ENCODE data around the gene SMARCA2. TPM values are rescaled to one million over a fixed set of nuclear protein-coding genes. Genes with fewer than 3 reads are reported as not detected.

Gene SMARCA2
- total RNA-seq, 1 donor from 2014 or later, result 238 TPM

DNA sequence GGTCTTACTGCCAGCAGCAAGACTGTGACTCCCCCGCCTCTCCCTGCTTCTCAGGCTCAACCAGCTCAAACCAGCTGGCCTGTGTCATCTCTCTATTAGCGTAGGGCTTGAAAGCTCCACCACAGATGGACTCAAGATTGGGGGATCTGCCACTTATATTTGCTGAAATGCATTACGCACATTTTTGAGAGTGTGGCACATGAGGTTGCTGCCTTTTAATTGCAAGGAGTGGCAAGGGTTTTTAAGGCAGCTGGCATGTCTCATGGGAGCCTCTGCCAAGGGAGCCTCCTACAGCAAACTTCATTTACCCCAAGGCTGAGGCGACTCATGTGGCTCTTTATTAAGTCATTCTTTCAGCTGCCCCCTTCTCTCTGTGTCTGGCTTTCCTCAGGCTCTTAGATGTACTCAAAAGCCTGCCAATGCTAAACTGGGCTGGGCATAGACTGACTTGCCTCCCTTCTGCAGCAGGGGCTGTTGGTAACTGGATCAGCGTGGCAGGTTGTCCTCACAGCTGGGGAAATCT lies 219.3 kb downstream of the SMARCA2 start:
- Mint-ChIP-seq H3K9me3 (peaks cover 3% of the 10 kb centered on the region), H3K36me3 (ENCODE audit: low read depth) (no peaks in the 10 kb centered on the region), H3K4me3 (no peak overlapping the region), H3K27me3 (peaks cover 2% of the 10 kb centered on the region), H3K27ac (no peak overlapping the region), H3K4me1 (peaks cover 7% of the 10 kb centered on the region)
- TF ChIP-seq, protein P1, sequence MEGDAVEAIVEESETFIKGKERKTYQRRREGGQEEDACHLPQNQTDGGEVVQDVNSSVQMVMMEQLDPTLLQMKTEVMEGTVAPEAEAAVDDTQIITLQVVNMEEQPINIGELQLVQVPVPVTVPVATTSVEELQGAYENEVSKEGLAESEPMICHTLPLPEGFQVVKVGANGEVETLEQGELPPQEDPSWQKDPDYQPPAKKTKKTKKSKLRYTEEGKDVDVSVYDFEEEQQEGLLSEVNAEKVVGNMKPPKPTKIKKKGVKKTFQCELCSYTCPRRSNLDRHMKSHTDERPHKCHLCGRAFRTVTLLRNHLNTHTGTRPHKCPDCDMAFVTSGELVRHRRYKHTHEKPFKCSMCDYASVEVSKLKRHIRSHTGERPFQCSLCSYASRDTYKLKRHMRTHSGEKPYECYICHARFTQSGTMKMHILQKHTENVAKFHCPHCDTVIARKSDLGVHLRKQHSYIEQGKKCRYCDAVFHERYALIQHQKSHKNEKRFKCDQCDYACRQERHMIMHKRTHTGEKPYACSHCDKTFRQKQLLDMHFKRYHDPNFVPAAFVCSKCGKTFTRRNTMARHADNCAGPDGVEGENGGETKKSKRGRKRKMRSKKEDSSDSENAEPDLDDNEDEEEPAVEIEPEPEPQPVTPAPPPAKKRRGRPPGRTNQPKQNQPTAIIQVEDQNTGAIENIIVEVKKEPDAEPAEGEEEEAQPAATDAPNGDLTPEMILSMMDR (IDR thresholded peaks at IDR 0.05), result no peak
- POLR2A ChIA-PET, result no interaction called here
- DNase-seq, result no peak
- CTCF ChIA-PET, result no interaction called here
- intact Hi-C loops (cut with micrococcal nuclease), result no loop called here
- no peak for ATAC-seq (ENCODE audit: low read depth)

- Mint-ChIP-seq H3K36me3 (ENCODE audit: low read depth) (no peaks in the 10 kb centered on the region), H3K27ac (no peak overlapping the region), H3K4me1 (no peaks in the 10 kb centered on the region), H3K9me3 (peaks cover under 1% of the 10 kb centered on the region), H3K27me3 (peaks cover 3% of the 10 kb centered on the region), H3K4me3 (no peak overlapping the region)
- POLR2A ChIA-PET, result no interaction called here
- CTCF ChIA-PET, result no interaction called here
- DNase-seq, result no peak
- TF ChIP-seq, protein P1 (IDR thresholded peaks at IDR 0.05), result no peak
- ATAC-seq (ENCODE audit: low read depth), result no peak
- intact Hi-C loops (cut with micrococcal nuclease), result no loop called here
Observed at GRCh38 chr9:2235623-2236022, 220.5 kb downstream of the SMARCA2 start.

DNA sequence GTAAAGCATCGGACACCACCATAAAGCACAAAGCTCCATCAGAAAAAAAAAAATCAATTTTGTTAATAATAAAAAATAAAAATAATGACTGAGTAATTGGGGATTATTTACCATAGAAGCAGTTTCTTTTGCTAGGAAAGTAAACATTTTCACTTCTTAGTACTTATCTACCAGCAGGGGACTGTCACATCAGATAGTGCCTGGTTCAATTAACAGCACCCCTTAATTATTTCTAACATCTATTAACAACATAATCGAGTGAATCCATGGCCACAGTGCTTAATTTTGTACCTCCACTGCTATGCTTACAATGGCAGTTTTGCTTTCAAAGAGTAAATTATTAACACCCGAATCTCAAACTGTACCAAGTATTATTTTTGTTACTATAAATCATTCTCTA lies 221.7 kb downstream of the SMARCA2 start:
- Mint-ChIP-seq H3K36me3 (ENCODE audit: low read depth) (no peaks in the 10 kb centered on the region), H3K4me3 (no peak overlapping the region), H3K27me3 (peaks cover 8% of the 10 kb centered on the region), H3K9me3 (no peaks in the 10 kb centered on the region), H3K27ac (no peak overlapping the region), H3K4me1 (peaks cover 5% of the 10 kb centered on the region)
- TF ChIP-seq, protein P1 (IDR thresholded peaks at IDR 0.05), result no peak
- intact Hi-C loops (cut with micrococcal nuclease), result no loop called here
- no peak for DNase-seq
- CTCF ChIA-PET, result no interaction called here
- POLR2A ChIA-PET, result no interaction called here
- ATAC-seq (ENCODE audit: low read depth), result no peak

DNA sequence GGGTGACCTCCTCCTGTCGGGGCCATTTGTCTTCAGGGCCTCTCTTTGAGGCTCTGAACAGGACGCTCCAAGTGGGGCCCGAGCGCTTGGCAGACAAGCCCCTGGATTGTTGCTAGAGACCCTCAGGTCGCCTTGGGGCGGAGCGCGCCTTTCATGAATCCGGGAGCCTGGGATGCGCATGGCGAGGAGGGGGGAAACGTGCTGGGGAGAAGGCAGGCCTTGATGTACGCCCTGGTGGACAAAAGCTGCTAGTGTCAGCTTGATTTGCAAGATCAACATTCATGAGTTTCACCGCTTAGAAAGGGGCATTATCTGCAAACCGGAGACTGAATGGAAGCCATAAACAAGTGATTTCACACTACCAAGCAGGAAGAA lies 226.3 kb downstream of the SMARCA2 start:
- Mint-ChIP-seq H3K36me3 (ENCODE audit: low read depth) (no peaks in the 10 kb centered on the region), H3K4me1 (peaks cover 20% of the 10 kb centered on the region), H3K9me3 (peaks cover 5% of the 10 kb centered on the region), H3K27me3 (peaks cover 29% of the 10 kb centered on the region), H3K4me3 (peak overlapping the region; percentile 74), H3K27ac (no peak overlapping the region)
- ATAC-seq (ENCODE audit: low read depth) (peak; percentile 26), DNase-seq (no peak)
- intact Hi-C loops (cut with micrococcal nuclease), result no loop called here
- TF ChIP-seq, protein P1 (IDR thresholded peaks at IDR 0.05), result no peak
- POLR2A ChIA-PET, result no interaction called here
- CTCF ChIA-PET, result no interaction called here

DNA sequence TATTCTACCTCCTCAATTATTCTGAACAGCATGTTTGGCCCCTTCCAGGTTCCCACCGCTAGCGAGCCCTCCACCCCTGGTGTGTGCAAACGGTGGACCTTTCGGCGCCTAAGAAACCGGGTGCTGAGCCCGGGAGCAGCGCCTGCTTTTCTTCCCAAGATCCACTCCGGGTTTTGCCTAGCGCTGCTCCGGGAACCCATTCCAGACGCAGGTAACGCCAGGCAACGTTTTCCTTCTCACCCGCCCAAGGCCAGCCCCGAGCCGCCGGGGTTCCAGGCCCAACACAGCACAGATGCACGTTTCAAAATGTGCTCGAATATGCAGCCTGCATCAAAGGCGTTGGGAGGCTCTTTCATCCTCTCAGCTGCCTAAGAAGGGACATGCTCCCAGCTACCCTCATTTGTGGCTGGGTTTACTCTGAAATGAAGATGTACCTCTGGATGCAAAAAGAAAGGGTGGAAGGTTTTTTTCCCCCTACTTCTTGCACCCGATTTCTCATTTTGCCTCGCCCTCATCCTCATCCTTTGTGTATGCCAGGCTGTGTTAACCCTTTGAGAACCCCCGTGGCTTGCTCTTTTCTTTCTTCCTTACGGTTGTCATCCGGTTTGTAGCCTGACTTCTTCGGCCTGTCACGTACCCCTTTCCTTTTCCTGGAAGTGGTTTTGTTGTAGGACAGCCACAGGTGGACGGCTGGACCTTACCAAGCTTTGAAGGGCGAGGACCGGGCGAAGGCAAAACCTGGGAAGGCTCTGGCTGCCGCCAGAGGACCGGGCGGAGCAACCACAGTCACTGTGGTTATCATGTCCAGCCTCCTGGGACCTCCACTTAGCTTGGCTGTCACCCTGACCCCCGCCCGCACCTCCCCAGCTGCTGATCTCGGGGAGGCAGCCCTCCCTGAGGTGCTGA lies 226.9 kb downstream of the SMARCA2 start:
- Mint-ChIP-seq H3K36me3 (ENCODE audit: low read depth) (no peaks in the 10 kb centered on the region), H3K27me3 (peaks cover 29% of the 10 kb centered on the region), H3K4me1 (peaks cover 20% of the 10 kb centered on the region), H3K27ac (no peak overlapping the region), H3K4me3 (peak overlapping the region; percentile 74), H3K9me3 (peaks cover 5% of the 10 kb centered on the region)
- TF ChIP-seq, protein P1 (IDR thresholded peaks at IDR 0.05), result no peak
- peak; percentile 94 for ATAC-seq (ENCODE audit: low read depth)
- DNase-seq, result peak; percentile 52
- ChIA-PET POLR2A (no interaction called here), CTCF (no interaction called here)
- intact Hi-C loops (cut with micrococcal nuclease), result loop anchor here (1.0 kb wide), 1 partner anchor 84 kb away; no protein-coding TSS in a partner anchor

All from activated B cell treated with CpG ODN at 0.5 μM for 24 hours (primary cell).